Measurements from ENCODE around the gene NDUFB2. TPM values are rescaled to one million over a fixed set of nuclear protein-coding genes. Genes with fewer than 3 reads are reported as not detected.
A peak's percentile ranks its signal among the peaks of the same experiment; 100 is the strongest.
"Not testable (repeated sequence)": the region's sequence is repeated elsewhere in the genome, so short reads cannot be mapped to it uniquely, and the experiment has no call there.

The NDUFB2 gene
- total RNA-seq, 1 donor from 2014 or later, result 682 TPM

- H3K4me3 ChIP-seq, result no peak overlapping the region
- no peak for DNase-seq
- peaks cover 23% of the 10 kb centered on the region for H3K4me1 ChIP-seq
- intact Hi-C loops (cut with micrococcal nuclease), result no loop called here
- H3K36me3 ChIP-seq, result no peaks in the 10 kb centered on the region
- no peak for TF ChIP-seq CTCF (IDR thresholded peaks at IDR 0.05; ENCODE audit: borderline replicate concordance)
- H3K27me3 ChIP-seq (ENCODE audit: low read depth), result no peaks in the 10 kb centered on the region
- H3K9me3 ChIP-seq (replicated peaks), result no peaks in the 10 kb centered on the region
- H3K27ac ChIP-seq (replicated peaks), result no peak overlapping the region
These were observed 27.2 kb upstream of the NDUFB2 start for GRCh38 chr7:140669352-140669751.

- H3K9me3 ChIP-seq (replicated peaks); intact Hi-C loops (cut with micrococcal nuclease); H3K36me3 ChIP-seq; H3K4me3 ChIP-seq; DNase-seq; H3K27ac ChIP-seq (replicated peaks); H3K27me3 ChIP-seq (ENCODE audit: low read depth): not testable (repeated sequence)
- peaks cover 28% of the 10 kb centered on the region for H3K4me1 ChIP-seq
These were observed 26.6 kb upstream of the NDUFB2 start for GRCh38 chr7:140669862-140670261.

GRCh38 chr7:140670343-140670935 lies 26.1 kb upstream of the NDUFB2 start:
- no peak overlapping the region for H3K4me3 ChIP-seq
- DNase-seq, result no peak
- H3K27ac ChIP-seq (replicated peaks), result no peak overlapping the region
- no peaks in the 10 kb centered on the region for H3K27me3 ChIP-seq (ENCODE audit: low read depth)
- peaks cover 33% of the 10 kb centered on the region for H3K4me1 ChIP-seq
- TF ChIP-seq CTCF (IDR thresholded peaks at IDR 0.05; ENCODE audit: borderline replicate concordance), result no peak
- H3K9me3 ChIP-seq (replicated peaks), result no peaks in the 10 kb centered on the region
- H3K36me3 ChIP-seq, result no peaks in the 10 kb centered on the region
- intact Hi-C loops (cut with micrococcal nuclease), result no loop called here

- intact Hi-C loops (cut with micrococcal nuclease), result no loop called here
- DNase-seq, result no peak
- Histone ChIP-seq H3K4me1 (peaks cover 38% of the 10 kb centered on the region), H3K27ac (replicated peaks) (no peak overlapping the region), H3K27me3 (ENCODE audit: low read depth) (no peaks in the 10 kb centered on the region), H3K9me3 (replicated peaks) (no peaks in the 10 kb centered on the region), H3K4me3 (peak overlapping the region; percentile 85), H3K36me3 (no peaks in the 10 kb centered on the region)
- TF ChIP-seq CTCF (IDR thresholded peaks at IDR 0.05; ENCODE audit: borderline replicate concordance), result no peak
These were observed 24.5 kb upstream of the NDUFB2 start for GRCh38 chr7:140671966-140672365.

- Histone ChIP-seq H3K36me3 (no peaks in the 10 kb centered on the region), H3K4me1 (peaks cover 38% of the 10 kb centered on the region), H3K27ac (replicated peaks) (peak within 1 kb of the TSS; percentile 86), H3K4me3 (peak within 1 kb of the TSS; percentile 85), H3K27me3 (ENCODE audit: low read depth) (no peaks in the 10 kb centered on the region), H3K9me3 (replicated peaks) (no peaks in the 10 kb centered on the region)
- TF ChIP-seq CTCF (IDR thresholded peaks at IDR 0.05; ENCODE audit: borderline replicate concordance), result no peak
- DNase-seq, result peak; percentile 64
- intact Hi-C loops (cut with micrococcal nuclease), result no loop called here
These were observed 24.0 kb upstream of the NDUFB2 start, which contains the start of gene ADCK2 for GRCh38 chr7:140672382-140673062. Gene ADCK2, plus strand, starts transcription at chr7:140672945. Its CDS starts 386 bp downstream, at chr7:140673331.
